MG63 (cell line): Measurements from ENCODE around the gene AFF4. TPM values are rescaled to one million over a fixed set of nuclear protein-coding genes. Genes with fewer than 3 reads are reported as not detected.

ENCODE experiments used
- DNase-seq: peaks from one replicate; pipeline ENCODE4 v3.0.0-alpha.2; 2020
- H3K27me3 ChIP-seq: fragments of 250-450 bp; sonication (Bioruptor Pico); 2 replicates; pipeline ENCODE4 v1.5.1; 2020; ENCODE audit warnings: mild to moderate bottlenecking, moderate library complexity
- H3K36me3 ChIP-seq: fragments of 250-450 bp; sonication (Bioruptor Pico); 2 replicates; pipeline ENCODE4 v1.5.1; 2020; ENCODE audit warnings: mild to moderate bottlenecking, moderate library complexity
- H3K4me3 ChIP-seq: fragments of 250-450 bp; sonication (Bioruptor Pico); 2 replicates; pipeline ENCODE4 v1.5.1; 2020; ENCODE audit warnings: mild to moderate bottlenecking, moderate library complexity
- H3K9me3 ChIP-seq: fragments of 250-450 bp; sonication (Bioruptor Pico); 2 replicates; pipeline ENCODE4 v1.5.1; 2020; ENCODE audit warnings: mild to moderate bottlenecking, moderate library complexity
- total RNA-seq: library from RNA; depleted of rRNA; stranded (reverse); fragments of >200 nt; shearing (Covaris generic); gene quantifications from 2 replicates; pipeline ENCODE4 v1.2.3, GENCODE V29; 2014; ENCODE audit warnings: low replicate concordance

The AFF4 gene
- total RNA-seq, 1 experiment from 2014 or later: 18.3 TPM

DNA sequence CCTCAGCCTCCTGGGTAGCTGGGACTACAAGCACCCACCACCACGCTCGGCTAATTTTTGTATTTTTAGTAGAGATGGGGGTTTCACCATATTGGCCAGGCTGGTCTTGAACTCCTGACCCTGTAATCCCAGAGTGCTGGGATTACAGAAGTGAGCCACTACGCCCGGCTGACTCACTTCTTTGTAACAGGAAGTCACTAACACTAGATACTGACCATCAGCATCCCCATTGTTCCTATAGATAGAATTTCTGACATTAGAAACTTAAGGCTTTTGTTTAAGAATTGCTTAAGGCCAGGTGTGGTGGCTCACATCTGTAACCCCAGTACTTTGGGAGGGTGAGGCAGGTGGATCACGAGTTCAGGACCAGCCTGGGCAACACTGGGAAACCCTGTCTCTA lies 47.8 kb downstream of the AFF4 start:
- Histone ChIP-seq H3K4me3 (no peak overlapping the region), H3K36me3 (peaks cover 80% of the 10 kb centered on the region), H3K27me3 (no peaks in the 10 kb centered on the region), H3K9me3 (no peaks in the 10 kb centered on the region)
- peak; percentile 20 for DNase-seq

DNA sequence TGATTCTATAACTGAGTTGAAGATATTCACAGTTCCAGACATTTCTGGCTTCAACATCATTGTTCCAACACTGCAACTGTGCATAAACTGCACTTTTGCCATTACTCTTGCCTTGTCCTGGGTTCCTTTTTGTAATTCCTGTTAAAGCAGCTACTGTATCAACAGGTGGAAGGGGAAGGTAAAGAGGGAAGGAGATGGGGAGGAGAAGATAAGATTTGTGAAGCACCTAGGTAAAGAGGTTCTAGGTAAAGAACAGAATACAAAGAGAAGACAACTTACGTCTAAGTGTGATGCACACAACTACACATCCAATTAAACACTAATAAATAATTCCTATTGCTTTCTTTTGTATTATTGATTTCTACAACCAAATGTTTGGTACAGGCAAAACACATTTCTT lies 53.7 kb downstream of the AFF4 start:
- no peaks in the 10 kb centered on the region for H3K9me3 ChIP-seq

DNA sequence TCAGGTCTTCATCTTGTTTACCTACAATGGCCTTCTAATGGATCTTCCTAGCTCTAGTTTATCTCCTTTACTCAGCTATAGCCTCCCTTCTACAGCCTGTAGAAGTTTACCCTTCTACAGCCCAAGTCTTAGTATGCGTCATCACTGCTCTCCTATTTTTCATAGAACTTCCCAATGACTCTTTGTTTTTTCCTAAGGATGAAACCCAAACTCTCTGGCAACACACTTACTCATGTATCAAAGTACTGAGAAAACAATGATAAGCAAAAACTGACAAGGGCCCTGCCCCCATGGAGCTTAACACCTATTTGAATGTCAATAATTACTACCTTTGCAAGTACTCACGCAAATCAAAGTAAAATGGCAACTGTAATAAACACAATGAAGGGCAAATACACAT lies 56.3 kb downstream of the AFF4 start:
- Histone ChIP-seq H3K27me3 (no peaks in the 10 kb centered on the region), H3K4me3 (no peak overlapping the region), H3K36me3 (peaks cover 59% of the 10 kb centered on the region), H3K9me3 (no peaks in the 10 kb centered on the region)
- DNase-seq: no peak

More for the DNA sequence above, 53.7 kb downstream of the AFF4 start:
- peaks cover 61% of the 10 kb centered on the region for H3K36me3 ChIP-seq
- H3K27me3 ChIP-seq: no peaks in the 10 kb centered on the region
- DNase-seq: no peak
- no peak overlapping the region for H3K4me3 ChIP-seq

DNA sequence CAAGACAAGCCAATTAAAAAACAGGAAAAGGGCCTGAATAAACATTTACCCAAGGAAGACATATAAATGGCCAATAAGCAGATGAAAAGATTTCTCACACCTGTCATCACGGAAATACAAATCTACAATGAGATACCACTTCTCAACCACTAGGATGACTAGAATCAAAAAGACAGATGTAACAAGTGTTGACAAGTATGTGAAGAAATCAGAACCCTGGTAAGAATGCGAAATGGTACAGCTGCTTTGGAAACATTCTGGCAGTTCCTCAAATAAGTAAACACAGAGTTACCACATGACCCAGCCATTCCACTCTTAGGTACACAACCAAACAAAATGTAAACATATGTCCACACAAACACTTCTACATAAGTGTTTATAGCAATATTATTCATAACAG lies 57.5 kb downstream of the AFF4 start:
- Histone ChIP-seq H3K9me3 (no peaks in the 10 kb centered on the region), H3K27me3 (no peaks in the 10 kb centered on the region), H3K4me3 (no peak overlapping the region), H3K36me3 (peaks cover 59% of the 10 kb centered on the region)
- no peak for DNase-seq

DNA sequence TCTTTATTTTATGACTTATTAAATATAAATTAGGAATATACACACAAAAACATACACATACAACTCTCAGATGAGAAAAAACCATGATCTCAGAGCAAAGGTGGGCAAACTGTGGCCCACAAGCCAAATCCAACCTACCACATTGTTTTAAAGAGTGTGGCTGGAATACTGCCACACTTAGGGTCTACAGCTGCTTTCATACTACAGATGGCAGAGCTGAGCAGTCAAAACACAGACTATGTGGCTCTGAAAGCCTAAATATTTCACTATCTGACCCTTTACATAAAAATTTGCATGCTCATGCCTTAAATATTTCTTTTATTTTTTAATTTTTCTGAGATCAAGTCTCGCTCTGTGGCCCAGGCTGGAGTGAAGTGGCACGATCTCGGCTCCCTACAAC lies 61.7 kb downstream of the AFF4 start:
- DNase-seq: no peak
- H3K36me3 ChIP-seq: peaks cover 69% of the 10 kb centered on the region
- no peaks in the 10 kb centered on the region for H3K27me3 ChIP-seq
- H3K4me3 ChIP-seq: no peak overlapping the region
- H3K9me3 ChIP-seq: no peaks in the 10 kb centered on the region

DNA sequence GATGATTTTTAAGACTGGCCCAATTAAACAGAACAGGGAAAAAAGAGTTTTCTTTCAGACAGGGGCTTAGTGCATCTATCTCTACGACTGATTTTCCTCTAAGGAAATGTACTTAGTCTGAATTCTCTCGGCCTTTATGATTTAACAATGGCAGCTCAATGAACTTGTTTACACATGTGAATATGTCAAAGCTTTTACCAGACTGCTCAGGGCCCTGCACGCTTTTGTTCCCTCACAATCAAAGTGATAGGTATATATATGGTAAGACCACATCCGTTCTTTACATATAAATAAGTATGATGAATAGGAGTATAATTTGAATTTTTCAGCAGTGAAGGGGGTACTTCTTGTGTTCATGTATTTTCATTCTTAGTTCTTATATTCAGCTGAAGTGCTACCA lies 62.4 kb downstream of the AFF4 start:
- H3K36me3 ChIP-seq: peaks cover 73% of the 10 kb centered on the region
- H3K9me3 ChIP-seq: no peaks in the 10 kb centered on the region
- DNase-seq: no peak
- H3K4me3 ChIP-seq: no peak overlapping the region
- no peaks in the 10 kb centered on the region for H3K27me3 ChIP-seq

DNA sequence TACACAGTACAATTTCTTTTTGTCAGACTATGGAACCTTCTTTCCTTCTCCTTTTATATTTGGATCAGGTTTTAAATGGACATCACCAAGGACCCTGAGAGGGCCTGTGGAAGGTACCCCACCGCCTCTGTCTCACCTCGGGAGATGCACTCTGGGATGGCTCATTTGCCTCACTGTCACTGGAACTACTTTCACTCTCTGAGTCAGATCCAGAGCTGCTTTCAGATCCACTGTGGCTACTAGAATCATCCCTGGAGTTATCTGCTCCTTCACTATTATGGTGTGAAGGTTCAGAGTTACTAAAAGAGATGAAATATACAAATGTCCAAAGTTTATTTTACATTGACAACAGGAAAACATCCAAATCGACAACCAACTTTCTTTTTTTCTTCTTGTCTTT lies 65.3 kb downstream of the AFF4 start:
- peaks cover 87% of the 10 kb centered on the region for H3K36me3 ChIP-seq
- no peak overlapping the region for H3K4me3 ChIP-seq
- no peak for DNase-seq
- H3K9me3 ChIP-seq: no peaks in the 10 kb centered on the region
- H3K27me3 ChIP-seq: no peaks in the 10 kb centered on the region

DNA sequence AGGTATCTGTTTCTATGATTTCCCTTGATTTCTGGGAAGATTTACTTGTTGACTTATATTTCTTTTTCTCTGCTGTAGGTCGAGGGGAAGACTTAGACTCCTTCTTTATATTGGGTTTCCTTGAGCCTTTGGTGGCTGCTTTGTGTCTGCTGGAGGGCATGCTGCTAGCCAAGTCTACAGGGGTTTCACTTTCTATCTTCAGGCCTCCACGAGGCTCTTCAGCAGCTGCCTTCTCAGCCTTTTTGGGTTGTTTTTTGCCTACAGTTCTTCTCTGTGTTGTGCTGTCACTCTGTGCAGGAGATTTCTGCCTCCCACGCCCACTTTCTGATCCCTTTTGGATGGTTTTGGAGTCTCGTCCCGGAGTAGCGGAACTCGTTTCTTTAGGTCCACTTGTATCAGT lies 66.7 kb downstream of the AFF4 start:
- Histone ChIP-seq H3K4me3 (no peak overlapping the region), H3K9me3 (no peaks in the 10 kb centered on the region), H3K36me3 (peaks cover 93% of the 10 kb centered on the region), H3K27me3 (no peaks in the 10 kb centered on the region)
- DNase-seq: no peak

DNA sequence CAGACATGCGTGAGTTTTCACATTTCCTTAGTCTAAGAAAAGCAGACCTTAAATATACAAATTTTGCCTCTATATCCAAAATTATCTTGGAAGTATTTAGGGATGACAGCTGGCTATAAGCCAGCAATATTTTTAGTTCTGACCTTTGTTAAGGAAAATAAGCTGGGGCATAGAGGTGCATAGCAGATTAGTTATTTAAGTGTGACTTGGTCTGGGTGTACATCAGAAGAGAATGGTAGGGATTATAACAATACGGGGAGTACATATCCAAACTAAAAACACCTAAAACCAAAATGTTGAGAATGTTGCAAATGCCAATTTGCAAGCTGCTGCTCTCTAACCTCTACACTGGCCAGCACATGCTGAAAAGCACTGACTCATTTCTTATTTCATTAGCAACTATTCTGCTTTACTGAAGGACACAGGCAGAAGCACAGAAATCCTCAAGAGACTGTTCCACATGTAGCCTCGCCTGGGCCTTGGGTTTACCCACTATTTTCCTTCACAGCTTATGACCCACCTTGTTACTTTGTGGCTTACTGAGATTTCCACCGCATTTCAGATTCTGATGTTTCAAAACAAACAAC lies 67.6 kb downstream of the AFF4 start:
- peaks cover 90% of the 10 kb centered on the region for H3K36me3 ChIP-seq
- H3K4me3 ChIP-seq: no peak overlapping the region
- no peaks in the 10 kb centered on the region for H3K27me3 ChIP-seq
- DNase-seq: no peak
- H3K9me3 ChIP-seq: no peaks in the 10 kb centered on the region

DNA sequence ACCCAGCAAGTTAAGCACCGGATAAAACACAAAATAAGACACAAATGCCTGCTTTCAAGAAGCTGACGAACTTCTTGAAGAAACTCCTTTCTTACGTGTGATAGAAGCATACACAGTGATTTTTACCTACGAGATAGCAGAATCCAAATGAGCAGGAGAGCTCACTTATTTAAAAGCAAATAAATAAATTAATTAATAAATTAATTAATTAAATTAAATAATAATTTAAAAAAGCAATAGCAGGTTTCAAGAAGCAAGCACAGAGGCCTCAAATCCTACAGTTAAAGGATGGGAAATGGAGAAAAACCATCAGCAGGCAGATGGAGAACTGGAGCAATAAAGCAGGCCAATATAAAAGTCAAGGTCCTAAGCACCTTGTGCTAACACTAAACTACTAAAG lies 72.6 kb downstream of the AFF4 start:
- no peak overlapping the region for H3K4me3 ChIP-seq
- H3K36me3 ChIP-seq: peaks cover 90% of the 10 kb centered on the region

DNA sequence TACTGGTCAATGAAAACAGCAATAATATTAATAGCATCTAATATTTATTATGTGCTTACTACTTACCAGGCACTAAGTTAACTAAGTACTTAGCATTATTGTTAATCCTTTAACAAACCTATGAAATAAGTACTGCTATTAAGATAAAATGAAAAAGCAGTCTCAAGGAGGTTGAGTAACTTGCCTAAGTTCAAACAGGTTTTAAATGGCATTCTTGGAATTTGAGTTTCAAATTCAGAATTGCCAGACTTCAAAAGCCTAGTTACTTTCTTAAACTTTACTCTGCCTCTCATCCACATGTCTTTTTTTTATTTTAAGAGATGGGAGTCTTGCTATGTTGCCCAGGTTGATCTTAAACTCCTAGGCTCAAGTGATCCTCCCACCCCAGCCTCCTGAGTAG lies 73.9 kb downstream of the AFF4 start:
- Histone ChIP-seq H3K9me3 (no peaks in the 10 kb centered on the region), H3K27me3 (no peaks in the 10 kb centered on the region), H3K36me3 (peaks cover 87% of the 10 kb centered on the region), H3K4me3 (no peak overlapping the region)
- DNase-seq: no peak

More for the DNA sequence above, 72.6 kb downstream of the AFF4 start:
- DNase-seq: no peak
- Histone ChIP-seq H3K27me3 (no peaks in the 10 kb centered on the region), H3K9me3 (no peaks in the 10 kb centered on the region)

DNA sequence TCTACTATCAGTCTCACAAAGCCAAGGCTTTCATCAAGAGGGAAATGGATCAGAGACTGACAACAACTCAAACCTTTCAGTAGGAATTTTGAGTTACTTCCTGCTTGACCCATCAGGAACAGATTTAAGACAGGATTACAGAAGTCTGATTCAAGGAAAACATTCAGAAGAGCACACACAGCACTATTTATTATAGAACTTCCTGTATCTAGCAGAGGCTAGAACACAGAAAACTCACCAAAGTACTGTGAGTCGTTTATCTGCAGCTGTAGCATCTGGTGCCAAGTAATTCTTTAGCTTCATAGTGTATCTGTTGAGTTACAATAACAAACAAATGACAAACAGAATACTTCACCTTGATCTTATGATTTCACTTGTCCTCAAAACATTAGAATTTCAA lies 76.2 kb downstream of the AFF4 start:
- no peak for DNase-seq
- no peaks in the 10 kb centered on the region for H3K9me3 ChIP-seq
- H3K36me3 ChIP-seq: peaks cover 87% of the 10 kb centered on the region
- no peaks in the 10 kb centered on the region for H3K27me3 ChIP-seq
- no peak overlapping the region for H3K4me3 ChIP-seq

DNA sequence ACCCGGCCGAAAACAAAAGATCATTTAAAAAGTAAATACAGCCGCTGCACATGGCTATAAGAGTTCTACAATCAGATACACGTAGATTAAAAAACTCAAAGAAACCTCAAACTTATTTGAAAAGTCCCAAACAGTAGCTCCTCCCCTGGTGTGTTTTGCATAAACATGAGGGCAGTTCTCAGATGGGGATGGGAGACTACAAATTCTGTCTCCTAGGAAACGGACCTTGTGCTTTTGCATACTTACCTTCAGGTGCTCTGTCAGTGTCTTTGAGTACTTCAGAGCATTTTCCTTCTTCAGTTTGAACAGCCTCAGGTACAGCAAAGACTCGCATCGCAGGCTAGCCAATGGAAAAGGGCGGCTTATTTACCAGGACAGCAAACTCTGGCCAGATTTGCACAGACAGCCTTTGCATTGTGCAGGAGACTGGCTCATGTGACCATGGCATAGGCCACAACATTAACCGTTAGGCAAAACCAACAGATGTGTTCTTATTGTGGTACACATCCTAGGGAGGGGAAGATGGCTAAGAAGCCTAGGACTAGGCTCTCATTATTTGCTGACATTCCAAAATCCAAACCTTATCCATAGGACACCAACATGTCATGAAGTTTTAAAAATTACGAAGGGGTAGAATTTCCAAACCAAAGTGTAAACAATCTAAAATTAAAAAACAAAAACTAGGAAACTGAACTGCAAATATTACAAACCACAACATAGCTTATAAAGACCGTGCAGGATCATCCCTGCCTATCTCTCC lies 77.2 kb downstream of the AFF4 start:
- DNase-seq: no peak
- no peaks in the 10 kb centered on the region for H3K27me3 ChIP-seq
- H3K4me3 ChIP-seq: no peak overlapping the region
- H3K36me3 ChIP-seq: peaks cover 88% of the 10 kb centered on the region
- H3K9me3 ChIP-seq: no peaks in the 10 kb centered on the region

DNA sequence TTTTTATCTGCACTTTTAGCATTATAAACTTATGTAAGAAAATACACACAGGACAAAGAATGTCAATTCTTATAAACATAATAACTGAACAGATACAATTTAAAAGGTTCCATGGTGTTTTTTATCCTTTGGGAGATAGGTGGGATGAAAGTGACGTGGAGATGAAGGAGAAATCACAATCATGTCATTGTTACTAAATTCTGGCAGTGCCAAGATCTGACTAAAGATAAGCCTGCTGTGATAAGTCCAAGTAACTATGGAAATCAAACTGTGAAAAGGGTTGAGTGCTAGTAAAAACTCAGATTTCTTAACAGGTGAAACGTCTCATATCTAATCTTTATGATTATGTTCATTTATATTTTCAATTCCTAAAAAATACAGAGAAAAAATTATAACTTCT lies 78.9 kb downstream of the AFF4 start:
- peaks cover 93% of the 10 kb centered on the region for H3K36me3 ChIP-seq
- no peak overlapping the region for H3K4me3 ChIP-seq
- H3K9me3 ChIP-seq: no peaks in the 10 kb centered on the region
- H3K27me3 ChIP-seq: no peaks in the 10 kb centered on the region
- no peak for DNase-seq

DNA sequence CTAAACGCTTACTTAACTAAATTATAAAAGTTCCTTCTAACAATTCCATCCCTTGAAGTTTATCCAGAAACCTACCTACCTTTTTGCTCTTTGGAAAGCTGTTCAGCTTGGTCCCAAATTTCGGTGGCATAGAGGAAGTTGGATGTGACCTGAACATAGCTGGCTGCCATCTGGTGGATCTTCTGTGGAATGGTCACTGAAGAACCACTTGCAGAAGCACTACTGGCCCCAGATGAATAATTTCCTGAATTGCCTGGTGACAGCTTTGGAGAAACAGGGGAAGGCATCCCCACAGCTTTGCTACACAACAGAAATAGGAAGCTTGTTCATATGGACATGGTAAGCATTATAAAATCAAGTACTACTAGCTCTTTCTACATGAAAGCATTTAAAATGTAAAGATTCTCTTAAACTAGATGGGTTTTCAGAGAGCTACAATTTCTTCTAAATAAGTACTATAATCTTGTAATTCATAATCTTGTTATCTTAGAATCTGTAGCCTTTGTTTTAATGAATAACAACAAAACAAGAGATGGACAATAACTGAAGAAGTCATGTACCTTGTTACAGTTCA lies 80.1 kb downstream of the AFF4 start:
- H3K9me3 ChIP-seq: no peaks in the 10 kb centered on the region
- H3K36me3 ChIP-seq: peaks cover 96% of the 10 kb centered on the region
- DNase-seq: peak; percentile 45
- no peak overlapping the region for H3K4me3 ChIP-seq
- H3K27me3 ChIP-seq: no peaks in the 10 kb centered on the region

DNA sequence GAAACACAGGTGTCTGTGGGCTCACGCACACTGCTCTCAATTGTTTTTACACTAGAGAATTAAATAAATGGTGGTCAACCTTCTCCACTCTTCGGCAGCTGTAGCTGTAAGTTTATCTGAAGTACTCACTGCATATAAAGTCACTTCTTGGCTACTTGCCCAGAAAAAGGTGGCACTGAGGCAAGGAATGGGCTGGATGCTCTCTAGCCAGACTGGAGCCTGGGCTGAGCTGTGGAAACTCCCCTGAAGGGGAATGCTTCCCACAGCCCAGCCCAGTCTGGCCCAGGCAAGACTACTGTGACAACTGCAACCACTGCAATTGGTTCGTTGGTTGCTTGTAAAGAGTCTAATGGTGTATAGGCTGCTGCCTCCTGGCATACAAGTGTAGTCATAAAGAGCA lies 85.5 kb downstream of the AFF4 start:
- H3K27me3 ChIP-seq: no peaks in the 10 kb centered on the region
- peaks cover 88% of the 10 kb centered on the region for H3K36me3 ChIP-seq
- no peaks in the 10 kb centered on the region for H3K9me3 ChIP-seq
- DNase-seq: no peak
- H3K4me3 ChIP-seq: no peak overlapping the region

DNA sequence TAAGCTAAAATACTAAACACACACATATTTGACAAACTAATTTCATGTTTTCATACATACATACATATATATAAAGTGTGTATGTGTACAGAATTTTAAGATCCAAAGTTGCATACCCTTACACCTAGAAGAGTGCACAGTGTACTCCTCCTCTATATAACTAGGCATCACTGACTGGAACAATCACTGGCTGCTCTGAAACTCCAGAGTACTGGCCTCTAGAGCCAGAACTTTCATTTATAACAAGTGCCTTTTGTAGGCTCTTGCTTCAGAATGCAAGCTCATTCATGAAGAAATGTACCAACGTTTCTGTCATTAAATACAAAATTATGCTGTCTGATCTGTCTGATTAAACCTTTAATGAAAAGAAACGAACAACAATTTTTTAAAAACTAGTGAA lies 86.0 kb downstream of the AFF4 start:
- DNase-seq: no peak
- H3K36me3 ChIP-seq: peaks cover 90% of the 10 kb centered on the region
- H3K4me3 ChIP-seq: no peak overlapping the region
- H3K9me3 ChIP-seq: no peaks in the 10 kb centered on the region
- no peaks in the 10 kb centered on the region for H3K27me3 ChIP-seq
